ENCODE measurements around the gene RXRB.

DNA sequence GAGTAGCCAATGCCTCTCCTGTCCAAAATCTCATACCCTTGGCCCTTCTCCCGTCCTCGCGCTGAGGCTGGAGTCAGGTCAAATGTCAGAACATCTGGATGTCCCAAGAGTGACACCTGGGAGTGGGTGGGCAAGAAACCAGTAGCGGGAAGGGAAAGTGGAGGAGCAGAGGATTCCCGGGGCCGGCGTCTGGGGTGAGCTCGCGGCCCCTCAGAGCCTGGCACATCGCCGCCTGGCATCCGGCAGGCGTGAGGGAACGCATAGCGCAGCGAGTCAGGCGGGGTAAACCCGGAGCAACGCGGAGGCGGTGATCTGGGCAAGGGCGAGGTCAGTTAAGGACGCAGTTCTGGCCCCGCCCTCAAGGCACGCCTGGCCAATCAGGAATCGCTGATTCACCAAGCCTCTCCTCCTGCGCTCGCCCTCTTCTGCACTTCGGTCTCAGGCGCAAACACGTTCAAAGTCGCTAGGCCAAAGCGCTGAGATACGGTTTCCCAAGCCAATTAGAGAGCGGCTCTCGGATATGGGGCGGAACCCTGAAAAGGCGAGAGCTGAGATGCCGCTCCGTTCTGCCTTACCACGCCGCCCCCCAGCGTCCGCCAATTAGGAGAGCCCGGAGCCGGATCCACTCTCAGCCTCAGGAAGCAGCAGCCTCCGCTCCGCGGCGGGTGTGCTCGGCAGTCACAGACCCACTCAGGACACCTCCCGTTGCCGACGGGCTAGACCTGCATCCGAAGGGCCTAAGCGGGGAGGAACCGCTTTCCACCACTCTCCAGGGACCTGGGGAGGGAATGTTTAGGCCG lies 48.7 kb upstream of the RXRB start:
- TF ChIP-seq, protein P1, sequence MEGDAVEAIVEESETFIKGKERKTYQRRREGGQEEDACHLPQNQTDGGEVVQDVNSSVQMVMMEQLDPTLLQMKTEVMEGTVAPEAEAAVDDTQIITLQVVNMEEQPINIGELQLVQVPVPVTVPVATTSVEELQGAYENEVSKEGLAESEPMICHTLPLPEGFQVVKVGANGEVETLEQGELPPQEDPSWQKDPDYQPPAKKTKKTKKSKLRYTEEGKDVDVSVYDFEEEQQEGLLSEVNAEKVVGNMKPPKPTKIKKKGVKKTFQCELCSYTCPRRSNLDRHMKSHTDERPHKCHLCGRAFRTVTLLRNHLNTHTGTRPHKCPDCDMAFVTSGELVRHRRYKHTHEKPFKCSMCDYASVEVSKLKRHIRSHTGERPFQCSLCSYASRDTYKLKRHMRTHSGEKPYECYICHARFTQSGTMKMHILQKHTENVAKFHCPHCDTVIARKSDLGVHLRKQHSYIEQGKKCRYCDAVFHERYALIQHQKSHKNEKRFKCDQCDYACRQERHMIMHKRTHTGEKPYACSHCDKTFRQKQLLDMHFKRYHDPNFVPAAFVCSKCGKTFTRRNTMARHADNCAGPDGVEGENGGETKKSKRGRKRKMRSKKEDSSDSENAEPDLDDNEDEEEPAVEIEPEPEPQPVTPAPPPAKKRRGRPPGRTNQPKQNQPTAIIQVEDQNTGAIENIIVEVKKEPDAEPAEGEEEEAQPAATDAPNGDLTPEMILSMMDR (IDR thresholded peaks at IDR 0.05; ENCODE audit: control extremely low read depth in 1 of 3, insufficient read depth in 1 of 3, low read depth in 1 of 3, low read length in 3 of 3): no peak
- TF ChIP-seq CHD2 (IDR thresholded peaks at IDR 0.05; ENCODE audit: low read length) (peak; percentile 64), POLR2A (IDR thresholded peaks at IDR 0.05; ENCODE audit: control extremely low read depth in 1 of 2, low read depth in 2 of 2, low read length in 2 of 2) (peak in 1 of 2 experiments; percentile 70; a peak in 2 of 3 replicates), SIX5 (IDR thresholded peaks at IDR 0.05; ENCODE audit: low read depth, low read length) (no peak), JUND (IDR thresholded peaks at IDR 0.05; ENCODE audit: low read length) (no peak), YY1 (IDR thresholded peaks at IDR 0.05; ENCODE audit: low read depth, low read length) (no peak), EP300 (IDR thresholded peaks at IDR 0.05; ENCODE audit: borderline replicate concordance in 1 of 2, low read depth in 2 of 2, low read length in 2 of 2) (no peak), CBX5 (IDR thresholded peaks at IDR 0.05; ENCODE audit: low read depth, low read length) (no peak), ZNF274 (IDR thresholded peaks at IDR 0.05; ENCODE audit: borderline replicate concordance, extremely low read depth, low read length) (no peak), BCL11A (IDR thresholded peaks at IDR 0.05; ENCODE audit: low read depth in 2 of 2, low read length in 2 of 2) (no peak), HDAC6 (IDR thresholded peaks at IDR 0.05; ENCODE audit: low read depth, low read length) (no peak)
- TF ChIP-seq, protein P2, sequence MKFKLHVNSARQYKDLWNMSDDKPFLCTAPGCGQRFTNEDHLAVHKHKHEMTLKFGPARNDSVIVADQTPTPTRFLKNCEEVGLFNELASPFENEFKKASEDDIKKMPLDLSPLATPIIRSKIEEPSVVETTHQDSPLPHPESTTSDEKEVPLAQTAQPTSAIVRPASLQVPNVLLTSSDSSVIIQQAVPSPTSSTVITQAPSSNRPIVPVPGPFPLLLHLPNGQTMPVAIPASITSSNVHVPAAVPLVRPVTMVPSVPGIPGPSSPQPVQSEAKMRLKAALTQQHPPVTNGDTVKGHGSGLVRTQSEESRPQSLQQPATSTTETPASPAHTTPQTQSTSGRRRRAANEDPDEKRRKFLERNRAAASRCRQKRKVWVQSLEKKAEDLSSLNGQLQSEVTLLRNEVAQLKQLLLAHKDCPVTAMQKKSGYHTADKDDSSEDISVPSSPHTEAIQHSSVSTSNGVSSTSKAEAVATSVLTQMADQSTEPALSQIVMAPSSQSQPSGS (IDR thresholded peaks at IDR 0.05; ENCODE audit: low read length): no peak

All from H1 (cell line).